EH (cell line): ENCODE measurements around the gene LYPD4.

Experiments
- DNase-seq: peaks from one replicate; pipeline ENCODE4 v3.0.0-alpha.2; 2015; ENCODE audit warnings: low read depth

LYPD4 gene

DNA sequence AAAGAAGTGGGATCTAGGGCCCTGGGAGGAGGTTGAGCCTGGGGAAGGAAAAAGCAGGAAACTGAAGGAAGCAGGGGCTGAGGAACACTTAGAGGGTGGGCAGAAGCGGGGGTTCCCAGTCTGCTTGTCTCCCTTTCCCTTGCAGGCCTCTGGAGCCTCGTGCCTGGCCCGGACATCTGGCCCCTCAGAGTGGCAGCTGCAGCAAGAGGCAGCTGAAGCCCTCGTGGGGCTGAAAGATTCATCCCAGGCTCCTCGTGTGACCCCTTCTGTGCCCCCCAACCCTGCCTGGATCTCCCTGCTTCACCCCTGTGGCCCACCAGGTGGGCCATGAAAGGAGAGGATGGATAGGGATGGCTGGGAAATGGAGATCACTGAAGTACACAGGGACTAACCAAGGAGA, 5.9 kb upstream of the LYPD4 start:
- no peak for DNase-seq

DNA sequence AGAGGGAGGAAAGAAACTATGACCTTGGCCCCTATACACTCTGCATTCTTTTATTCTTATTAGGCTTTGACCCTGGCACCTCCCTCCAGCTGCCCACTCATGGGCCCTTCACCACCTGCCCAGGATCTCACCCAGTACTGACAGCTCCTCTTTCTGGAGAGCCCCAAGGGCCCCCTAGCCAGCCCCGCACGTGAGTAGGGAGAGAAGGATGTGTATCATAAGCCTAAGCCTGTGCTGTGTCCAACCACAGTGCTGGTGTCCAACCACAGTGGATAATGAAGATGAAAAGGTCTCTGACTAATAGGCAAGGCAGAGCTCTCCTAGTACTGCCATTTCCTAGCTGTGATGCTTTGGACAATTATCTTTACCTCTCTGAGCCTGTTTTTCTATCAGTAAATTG, 4.6 kb upstream of the LYPD4 start:
- DNase-seq: no peak

GRCh38 chr19:41848666-41849065, 4.2 kb upstream of the LYPD4 start:
- DNase-seq: no peak

DNA sequence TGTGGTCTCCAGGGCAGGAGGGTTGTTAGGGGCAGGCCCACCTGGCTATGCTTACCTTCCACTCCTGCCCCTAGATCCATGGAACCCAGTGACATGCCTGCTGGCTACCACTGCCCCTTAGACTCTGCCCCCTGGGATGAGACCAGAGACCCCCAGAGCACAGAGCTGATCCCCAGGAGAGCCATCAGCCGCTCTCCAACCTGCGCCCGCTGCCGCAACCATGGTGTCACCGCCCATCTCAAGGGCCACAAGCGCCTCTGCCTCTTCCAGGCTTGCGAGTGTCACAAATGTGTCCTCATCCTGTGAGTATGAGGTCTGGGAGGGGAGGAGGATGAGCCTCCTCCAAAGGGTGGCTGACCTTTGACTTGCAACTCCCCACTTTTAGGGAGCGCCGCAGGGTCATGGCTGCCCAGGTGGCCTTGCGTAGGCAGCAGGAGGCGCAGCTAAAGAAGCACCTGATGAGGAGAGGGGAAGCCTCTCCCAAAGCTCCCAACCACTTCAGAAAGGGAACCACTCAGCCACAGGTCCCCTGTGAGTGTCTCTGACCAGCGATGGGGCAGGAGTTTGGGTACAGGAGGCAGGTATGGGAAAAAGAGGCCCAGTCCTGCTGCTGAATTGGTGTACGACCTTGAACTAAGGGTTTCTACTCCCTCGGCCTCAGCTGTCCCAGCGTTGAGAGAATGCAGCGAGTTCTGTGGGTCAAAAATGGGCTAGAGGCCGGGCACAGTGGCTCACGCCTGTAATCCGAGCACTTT, 3.0 kb upstream of the LYPD4 start:
- DNase-seq: no peak

- no peak for DNase-seq
These were observed 638 bp upstream of the LYPD4 start for GRCh38 chr19:41845051-41845590.

DNA sequence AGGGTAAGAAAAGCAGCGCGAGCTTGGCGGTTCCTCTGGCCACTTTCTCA, 343 bp upstream of the LYPD4 start, which contains the start of gene DMRTC2:
Gene DMRTC2, plus strand, starts transcription at position 42 of the 50 bp plus-strand sequence. CDS start 2,387 bp downstream, outside the sequence.
- DNase-seq: no peak

DNA sequence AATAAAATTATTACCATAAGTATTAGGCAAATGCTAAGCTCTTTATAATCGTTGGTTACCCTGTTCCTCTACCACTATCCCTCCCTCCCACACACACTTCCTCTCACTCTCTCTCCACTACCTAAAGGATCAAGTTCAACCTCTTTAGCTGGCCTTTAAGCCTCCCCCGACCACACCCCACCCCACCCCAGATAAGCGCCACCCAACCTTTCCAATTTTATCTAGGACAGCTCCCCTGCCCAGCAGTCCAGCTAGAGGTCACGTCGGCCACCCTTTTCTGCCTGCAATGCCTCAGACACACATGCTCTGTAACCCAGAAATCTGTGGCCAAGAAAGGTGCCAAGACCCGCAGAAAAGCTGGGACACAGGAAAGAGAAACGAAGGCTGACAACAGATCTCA, 1.1 kb downstream of the LYPD4 start:
- no peak for DNase-seq

- no peak for DNase-seq
These were observed 5.3 kb downstream of the LYPD4 start for GRCh38 chr19:41839211-41839610.

GRCh38 chr19:41837981-41838708, 6.3 kb downstream of the LYPD4 start:
- DNase-seq: no peak

DNA sequence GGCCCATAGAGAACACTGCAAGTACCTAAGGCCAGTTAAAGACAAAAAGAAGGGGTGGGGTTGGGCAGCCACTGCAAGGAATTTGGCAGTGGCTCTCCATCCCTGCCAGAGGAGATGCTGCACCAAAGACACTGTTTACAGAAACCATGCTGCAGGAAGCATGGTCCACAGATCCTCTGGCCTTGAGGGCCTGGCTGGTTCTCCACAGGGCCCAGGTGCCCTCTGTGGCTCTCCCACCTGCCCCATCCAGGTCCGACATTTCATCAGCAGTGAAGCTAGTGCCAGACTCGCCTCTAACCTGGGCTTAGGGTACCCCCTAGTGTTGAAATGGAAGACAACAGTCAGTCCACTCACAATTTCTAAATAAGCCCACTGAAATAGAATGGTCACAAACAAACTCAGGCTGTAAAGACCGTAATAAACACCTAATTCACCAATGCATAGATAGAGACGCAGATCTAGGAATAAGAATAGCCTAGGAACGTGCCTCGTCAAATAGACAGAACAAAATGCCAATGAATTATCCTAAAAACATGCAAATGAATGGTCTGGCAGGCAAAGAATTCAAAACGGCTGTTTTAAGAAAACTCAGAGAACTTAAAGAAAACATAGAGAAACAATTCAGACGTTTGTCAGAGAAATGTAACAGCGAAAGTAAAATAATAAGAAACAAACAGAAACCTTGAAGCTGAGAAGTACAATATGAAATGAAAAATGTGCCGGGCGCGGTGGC, 23.3 kb downstream of the LYPD4 start:
- peak; percentile 23 for DNase-seq

GRCh38 chr19:41816761-41817160, 27.7 kb downstream of the LYPD4 start:
- DNase-seq: no peak

DNA sequence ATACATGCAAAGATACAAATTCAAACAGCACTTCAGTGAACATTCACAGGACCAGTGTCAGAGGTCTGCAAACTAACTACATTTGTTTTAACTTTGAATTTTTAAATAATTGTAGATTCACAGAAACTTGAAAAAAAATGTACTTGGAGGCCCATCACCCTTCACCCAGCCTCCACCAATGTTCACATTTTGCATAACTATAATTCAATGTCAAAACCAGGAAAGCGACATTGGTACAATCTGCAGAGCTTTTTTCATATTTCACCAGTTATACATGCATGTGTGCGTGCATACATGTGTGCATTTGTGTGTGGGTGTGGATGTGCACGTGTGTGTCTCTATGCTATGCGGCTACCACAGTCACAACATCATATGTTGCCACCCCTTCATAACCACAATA, 29.2 kb downstream of the LYPD4 start:
- no peak for DNase-seq

- no peak for DNase-seq
These were observed 30.6 kb downstream of the LYPD4 start for GRCh38 chr19:41813911-41814310.

- DNase-seq: no peak
These were observed 32.5 kb downstream of the LYPD4 start for GRCh38 chr19:41811981-41812380.

GRCh38 chr19:41811036-41811435, 33.4 kb downstream of the LYPD4 start:
- no peak for DNase-seq

DNA sequence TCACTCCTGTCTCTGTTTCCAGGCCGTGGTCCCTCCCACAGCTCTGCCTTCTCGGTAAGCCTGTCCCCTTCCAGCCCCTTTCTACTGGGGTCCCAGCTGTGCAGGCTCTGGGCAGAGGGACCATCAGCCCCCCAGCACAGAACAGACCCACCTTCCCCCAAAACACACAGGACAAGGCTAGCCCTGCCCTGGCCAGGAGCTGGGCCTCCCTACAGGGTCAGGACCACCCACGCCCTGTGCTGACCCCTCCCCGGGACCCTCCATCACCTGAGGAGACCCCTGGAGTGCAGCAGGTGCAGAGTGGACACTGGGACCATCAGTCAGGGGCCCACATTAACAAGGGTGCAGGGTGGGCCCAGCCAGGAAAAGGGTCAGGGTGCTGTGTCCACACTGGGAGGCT, 34.2 kb downstream of the LYPD4 start:
- no peak for DNase-seq

- no peak for DNase-seq
These were observed 35.6 kb downstream of the LYPD4 start for GRCh38 chr19:41808663-41809566.

- DNase-seq: no peak
These were observed 37.3 kb downstream of the LYPD4 start for GRCh38 chr19:41807176-41807575.

DNA sequence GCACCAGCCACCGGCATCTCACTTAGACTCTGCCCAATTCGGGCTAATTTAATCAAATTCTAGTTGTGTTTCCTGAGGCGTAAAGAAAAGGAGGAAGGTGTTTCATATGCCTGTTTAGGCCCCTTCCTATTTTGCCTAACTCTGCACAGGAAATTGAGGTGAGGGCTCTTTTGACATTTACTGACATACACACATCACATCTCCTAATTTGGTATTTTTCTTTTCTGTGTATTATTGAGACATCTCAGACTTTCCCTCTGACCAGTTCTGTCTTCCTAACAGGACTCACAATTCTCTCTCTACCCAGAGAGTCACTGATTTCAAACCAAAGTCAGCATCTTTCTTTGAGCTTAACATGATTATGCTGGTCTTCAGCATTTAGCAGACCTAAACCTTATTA, 40.1 kb downstream of the LYPD4 start:
- DNase-seq: no peak

DNA sequence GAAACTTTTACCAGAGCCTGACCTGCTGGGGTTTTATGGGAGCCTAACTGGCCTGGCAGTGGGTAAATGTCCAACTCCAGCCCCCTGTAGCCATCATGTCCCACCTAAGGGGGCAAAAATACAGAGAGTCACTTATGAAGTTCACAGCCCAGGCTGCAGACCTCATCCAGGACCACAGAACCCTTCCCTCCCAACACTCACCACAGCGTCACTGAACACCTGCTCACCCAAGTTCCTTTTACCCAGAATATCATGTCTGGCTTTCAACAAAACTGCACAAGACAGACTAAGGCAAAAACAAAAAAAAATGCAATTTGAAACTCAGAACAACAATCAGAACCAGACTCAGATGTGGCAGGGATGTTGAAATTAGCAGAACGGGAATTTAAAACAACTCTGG, 41.7 kb downstream of the LYPD4 start:
- no peak for DNase-seq

- no peak for DNase-seq
These were observed 42.7 kb downstream of the LYPD4 start for GRCh38 chr19:41801792-41802211.

DNA sequence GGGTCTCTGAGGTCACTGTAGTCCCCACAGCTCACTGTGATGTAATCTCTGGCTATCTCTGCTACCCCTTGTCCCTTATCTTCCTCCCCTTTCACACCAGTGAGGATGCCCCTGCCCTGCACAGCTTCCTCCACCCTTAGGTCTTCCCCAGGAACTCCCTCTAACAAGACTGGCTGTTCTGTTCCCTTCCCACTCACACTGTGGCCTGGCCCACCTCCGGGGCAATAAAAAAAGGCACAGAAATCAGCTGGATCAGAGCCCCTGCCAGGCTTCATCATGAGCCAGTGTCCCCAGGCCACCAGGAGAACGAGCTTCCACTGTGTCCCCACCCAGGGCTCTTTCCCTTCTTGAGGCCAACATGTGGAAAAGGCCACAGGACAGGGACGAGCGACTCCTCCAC, 43.5 kb downstream of the LYPD4 start:
- no peak for DNase-seq
